Upper lobe of left lung (tissue), 6 donors: ENCODE results near the gene FAM110C. TPM values are rescaled to one million over a fixed set of nuclear protein-coding genes. Genes with fewer than 3 reads are reported as not detected.
"Not testable (repeated sequence)": the region's sequence is repeated elsewhere in the genome, so short reads cannot be mapped to it uniquely, and the experiment has no call there.

Experiments used
- ATAC-seq, 2 donors: fragments of 200-7000 bp; cut with Tn5 transposase; one replicate each; pipeline ENCODE4 v1.9.1; 2022; ENCODE audit warnings: mild to moderate bottlenecking in 2 of 2, moderate library complexity in 2 of 2; ENCODE audit not compliant: low FRiP score in 2 of 2
- DNase-seq, 2 donors: peaks; one replicate each; pipeline ENCODE4 v3.0.0-alpha.2; 2019 to 2020
- H3K27ac ChIP-seq, 4 donors: fragments of 200-600 bp; sonication (generic); one replicate each; pipeline ENCODE4 v1.5.1; 2016 to 2019
- H3K27me3 ChIP-seq, 4 donors: fragments of 200-600 bp; sonication (generic); one replicate each; pipeline ENCODE4 v1.5.1; 2017 to 2019
- H3K36me3 ChIP-seq, 4 donors: fragments of 200-600 bp; sonication (generic); one replicate each; pipeline ENCODE4 v1.5.1; 2016 to 2019
- H3K4me1 ChIP-seq, 4 donors: fragments of 200-600 bp; sonication (generic); one replicate each; pipeline ENCODE4 v1.5.1; 2018 to 2019
- H3K4me3 ChIP-seq, 4 donors: fragments of 200-600 bp; sonication (generic); one replicate each; pipeline ENCODE4 v1.5.1; 2017 to 2019; ENCODE audit warnings: mild to moderate bottlenecking in 2 of 4, moderate library complexity in 1 of 4
- H3K9me3 ChIP-seq, 4 donors: fragments of 200-600 bp; sonication (generic); one replicate each; pipeline ENCODE4 v1.5.1; 2018 to 2019
- EP300 ChIP-seq, 4 donors: sonication (generic); formaldehyde crosslinking; IDR thresholded peaks; one replicate each; pipeline ENCODE4 v1.5.1; 2017; ENCODE audit warnings: antibody characterized with exemption in 4 of 4, control low read depth in 2 of 4
- POLR2A ChIP-seq, 4 donors: fragments of 450-650 bp; IDR thresholded peaks; one replicate each; pipeline ENCODE4 v1.5.1; 2016 to 2017; ENCODE audit warnings: antibody characterized with exemption in 4 of 4, mild to moderate bottlenecking in 2 of 4
- POLR2AphosphoS5 ChIP-seq, 2 donors: sonication (generic); formaldehyde crosslinking; IDR thresholded peaks; one replicate each; pipeline ENCODE4 v1.5.1; 2017; ENCODE audit warnings: antibody characterized with exemption in 2 of 2
- WGBS, 2 donors: methylation state at CpG; one replicate each; pipeline ENCODE4 v1.1.5; 2017 to 2018; 5-methylcytosine and 5-hydroxymethylcytosine counted together
- total RNA-seq, 6 donors: library from RNA; depleted of rRNA in 4 of 6; stranded (reverse); fragments of >200 nt in 4 of 6; gene quantifications; one replicate each; pipeline versions ENCODE4 v1.1.0 to v1.2.1, GENCODE V29; 2016 to 2021
- TF ChIP-seq, protein P1 (sequence below), 6 experiments: fragments of 450-650 bp in 4 of 6; fragments of 200-600 bp in 2 of 6; sonication (generic) in 2 of 6; IDR thresholded peaks; one replicate each; pipeline ENCODE4 v1.5.1; 2016 to 2019; ENCODE audit warnings: antibody characterized with exemption in 6 of 6
- donor health status: DM: no; HTN: no; CAD: no; lungs with moderate emphysema.
- donor health status: DM: no; HTN: yes; CAD: no; lungs with severe emphysema.

The FAM110C gene
- total RNA-seq, 6 donors from 2014 or later: 2.7 to 6.7 (median 4.5) TPM

- ATAC-seq (peak in 1 of 2 donors; percentile 54), DNase-seq (no peak)
- H3K27ac ChIP-seq: no peak overlapping the region
- no peak overlapping the region for H3K4me3 ChIP-seq
- 54 to 68% methylated on average over 4 of the region's 4 CpGs for WGBS, 2 donors
- H3K4me1 ChIP-seq: peaks cover 0 to 7% (median 2%) of the 10 kb centered on the region in 4 donors
- H3K9me3 ChIP-seq: no peaks in the 10 kb centered on the region
- TF ChIP-seq, protein P1, sequence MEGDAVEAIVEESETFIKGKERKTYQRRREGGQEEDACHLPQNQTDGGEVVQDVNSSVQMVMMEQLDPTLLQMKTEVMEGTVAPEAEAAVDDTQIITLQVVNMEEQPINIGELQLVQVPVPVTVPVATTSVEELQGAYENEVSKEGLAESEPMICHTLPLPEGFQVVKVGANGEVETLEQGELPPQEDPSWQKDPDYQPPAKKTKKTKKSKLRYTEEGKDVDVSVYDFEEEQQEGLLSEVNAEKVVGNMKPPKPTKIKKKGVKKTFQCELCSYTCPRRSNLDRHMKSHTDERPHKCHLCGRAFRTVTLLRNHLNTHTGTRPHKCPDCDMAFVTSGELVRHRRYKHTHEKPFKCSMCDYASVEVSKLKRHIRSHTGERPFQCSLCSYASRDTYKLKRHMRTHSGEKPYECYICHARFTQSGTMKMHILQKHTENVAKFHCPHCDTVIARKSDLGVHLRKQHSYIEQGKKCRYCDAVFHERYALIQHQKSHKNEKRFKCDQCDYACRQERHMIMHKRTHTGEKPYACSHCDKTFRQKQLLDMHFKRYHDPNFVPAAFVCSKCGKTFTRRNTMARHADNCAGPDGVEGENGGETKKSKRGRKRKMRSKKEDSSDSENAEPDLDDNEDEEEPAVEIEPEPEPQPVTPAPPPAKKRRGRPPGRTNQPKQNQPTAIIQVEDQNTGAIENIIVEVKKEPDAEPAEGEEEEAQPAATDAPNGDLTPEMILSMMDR (IDR thresholded peaks at IDR 0.05): no peak
- no peak for TF ChIP-seq EP300 (IDR thresholded peaks at IDR 0.05)
- H3K27me3 ChIP-seq: no peaks in the 10 kb centered on the region
- H3K36me3 ChIP-seq: no peaks in the 10 kb centered on the region
Measured at GRCh38 chr2:26891-27290, 19.4 kb downstream of the FAM110C start.

DNA sequence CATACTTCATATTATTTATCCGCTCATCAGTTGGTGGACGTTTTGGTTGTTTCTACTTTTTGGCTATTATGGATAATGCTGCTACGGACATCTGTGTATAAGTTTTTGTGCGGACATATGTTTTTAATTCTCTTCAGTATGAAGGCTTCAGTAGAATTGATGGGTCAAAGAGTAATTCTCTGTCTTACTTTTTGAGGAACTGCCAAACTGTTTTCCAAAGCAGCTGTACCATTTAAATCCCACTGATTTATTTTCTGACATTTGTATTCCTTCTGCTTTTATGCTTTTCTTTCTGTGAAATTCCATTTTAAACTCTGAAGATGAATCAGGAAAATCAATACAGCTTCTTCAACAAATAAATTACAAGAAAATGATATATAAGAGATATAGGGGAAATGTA lies 20.8 kb downstream of the FAM110C start:
- Histone ChIP-seq H3K4me3 (no peak overlapping the region), H3K27ac (no peak overlapping the region), H3K36me3 (no peaks in the 10 kb centered on the region), H3K27me3 (no peaks in the 10 kb centered on the region), H3K4me1 (peaks cover 0 to 7% (median 2%) of the 10 kb centered on the region in 4 donors), H3K9me3 (no peaks in the 10 kb centered on the region)
- TF ChIP-seq POLR2A (IDR thresholded peaks at IDR 0.05) (no peak), EP300 (IDR thresholded peaks at IDR 0.05) (no peak), POLR2AphosphoS5 (IDR thresholded peaks at IDR 0.05) (no peak)
- TF ChIP-seq, protein P1 (IDR thresholded peaks at IDR 0.05): no peak
- no peak for ATAC-seq
- DNase-seq: no peak
- 76 to 80% methylated on average over 4 of the region's 4 CpGs for WGBS, 2 donors

GRCh38 chr2:24591-24990 lies 21.7 kb downstream of the FAM110C start:
- ATAC-seq, H3K27ac ChIP-seq: not testable (repeated sequence)
- 86 to 89% methylated on average over 4 of the region's 4 CpGs for WGBS, 2 donors

DNA sequence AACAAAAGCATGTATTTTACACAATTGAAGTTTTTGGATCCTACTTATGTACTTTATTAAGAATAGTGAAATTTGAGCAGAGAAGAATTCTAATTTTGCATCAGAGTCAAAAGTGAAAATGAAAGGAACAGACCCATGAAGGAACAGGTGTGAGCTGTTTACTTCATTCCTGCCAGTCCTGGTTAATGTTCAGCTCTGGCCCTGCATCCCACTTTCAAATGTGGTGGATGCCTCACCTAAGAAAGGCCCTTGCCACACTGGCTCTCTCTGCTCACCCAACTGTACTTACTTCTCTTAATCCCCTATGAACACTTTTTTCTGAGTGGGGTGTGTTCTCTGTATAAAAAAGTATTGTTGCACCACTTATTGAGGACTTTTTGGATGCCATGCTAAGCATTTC lies 22.2 kb downstream of the FAM110C start:
- ATAC-seq: no peak
- TF ChIP-seq POLR2AphosphoS5 (IDR thresholded peaks at IDR 0.05): no peak
- TF ChIP-seq, protein P1 (IDR thresholded peaks at IDR 0.05): no peak
- TF ChIP-seq POLR2A (IDR thresholded peaks at IDR 0.05): no peak
- no peak for TF ChIP-seq EP300 (IDR thresholded peaks at IDR 0.05)
- H3K27ac ChIP-seq: no peak overlapping the region
- peaks cover 0 to 7% (median 0%) of the 10 kb centered on the region in 4 donors for H3K4me1 ChIP-seq
- no peaks in the 10 kb centered on the region for H3K27me3 ChIP-seq
- H3K9me3 ChIP-seq: no peaks in the 10 kb centered on the region
- no peak for DNase-seq
- no peaks in the 10 kb centered on the region for H3K36me3 ChIP-seq
- H3K4me3 ChIP-seq: no peak overlapping the region

More at GRCh38 chr2:24591-24990, 21.7 kb downstream of the FAM110C start:
- not testable (repeated sequence) for H3K27me3 ChIP-seq, H3K9me3 ChIP-seq, H3K4me1 ChIP-seq, H3K36me3 ChIP-seq, DNase-seq, H3K4me3 ChIP-seq

DNA sequence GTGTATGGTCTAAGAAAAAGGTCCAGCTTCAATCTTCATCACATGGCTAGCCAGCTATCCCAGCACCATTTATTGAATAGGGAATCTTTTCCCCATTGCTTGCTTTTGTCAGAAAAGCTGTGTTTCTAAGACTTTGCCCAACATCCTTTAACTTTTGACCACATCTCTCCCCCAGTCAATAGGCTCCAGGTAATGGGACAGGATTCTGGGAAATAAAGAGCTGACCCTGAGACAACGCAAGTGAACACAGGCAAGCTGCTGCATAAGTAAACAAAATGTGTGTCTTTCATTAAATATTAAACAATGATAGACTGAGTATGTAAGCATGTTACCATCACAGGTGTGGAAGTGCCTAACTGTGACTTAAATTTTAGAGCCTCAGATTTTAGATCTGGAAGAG lies 23.0 kb downstream of the FAM110C start:
- ATAC-seq: no peak
- no peaks in the 10 kb centered on the region for H3K9me3 ChIP-seq

DNA sequence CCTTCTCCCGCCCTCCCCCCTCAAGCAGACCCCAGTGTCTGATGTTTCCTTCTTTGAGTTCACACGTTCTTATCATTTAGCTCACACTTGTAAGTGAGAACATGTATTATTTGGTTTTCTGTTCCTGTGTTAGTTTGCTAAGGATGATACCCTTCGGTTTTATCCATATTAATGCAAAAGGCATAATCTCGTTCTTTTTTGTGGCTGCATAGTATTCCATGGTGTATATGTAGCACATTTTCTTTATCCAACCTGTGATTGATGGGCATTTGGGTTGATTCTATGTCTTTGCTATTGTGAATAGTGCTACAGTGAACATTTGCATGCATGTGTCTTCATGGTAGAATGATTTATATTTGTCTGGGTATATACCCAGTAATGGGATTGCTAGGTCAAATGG lies 24.1 kb downstream of the FAM110C start:
- not testable (repeated sequence) for H3K27ac ChIP-seq, H3K4me3 ChIP-seq, H3K9me3 ChIP-seq, H3K36me3 ChIP-seq, DNase-seq, H3K4me1 ChIP-seq, ATAC-seq, H3K27me3 ChIP-seq
- 89% methylated on average over 4 of the region's 4 CpGs for WGBS, 2 donors

More for the DNA sequence above, 23.0 kb downstream of the FAM110C start:
- no peaks in the 10 kb centered on the region for H3K36me3 ChIP-seq
- TF ChIP-seq EP300 (IDR thresholded peaks at IDR 0.05) (no peak), POLR2A (IDR thresholded peaks at IDR 0.05) (no peak), POLR2AphosphoS5 (IDR thresholded peaks at IDR 0.05) (no peak)
- TF ChIP-seq, protein P1 (IDR thresholded peaks at IDR 0.05): no peak
- H3K27me3 ChIP-seq: no peaks in the 10 kb centered on the region
- no peak overlapping the region for H3K27ac ChIP-seq
- DNase-seq: no peak
- peaks cover 0 to 7% (median 0%) of the 10 kb centered on the region in 4 donors for H3K4me1 ChIP-seq
- 71 to 85% methylated on average over 1 of the region's 1 CpG for WGBS, 2 donors
- no peak overlapping the region for H3K4me3 ChIP-seq

DNA sequence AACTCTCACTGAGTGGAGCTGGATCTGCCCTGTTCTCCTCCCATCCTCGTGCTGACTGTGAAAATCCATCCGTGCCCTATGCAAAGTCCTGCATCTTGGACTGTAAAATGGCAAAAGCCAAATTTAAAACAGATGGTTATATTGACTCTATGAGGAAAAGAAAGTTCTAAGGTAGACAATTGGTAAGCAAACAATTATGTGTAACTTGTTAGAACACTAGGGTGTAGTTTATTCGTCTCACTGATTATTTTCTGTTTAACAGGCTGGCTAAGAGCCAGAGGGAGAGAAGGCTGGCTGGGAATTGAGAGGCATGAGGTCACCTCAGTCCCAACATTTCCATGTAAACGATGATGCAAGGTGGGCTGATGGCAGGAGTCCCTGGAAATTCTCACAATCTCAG lies 26.0 kb downstream of the FAM110C start:
- H3K4me3 ChIP-seq, H3K27ac ChIP-seq, H3K36me3 ChIP-seq, DNase-seq, ATAC-seq, H3K27me3 ChIP-seq, H3K4me1 ChIP-seq, H3K9me3 ChIP-seq: not testable (repeated sequence)
- 30 to 41% methylated on average over 4 of the region's 4 CpGs for WGBS, 2 donors
